Lung microvascular endothelial cell (primary cell): ENCODE data around the gene CTRB2. TPM values are rescaled to one million over a fixed set of nuclear protein-coding genes. Genes with fewer than 3 reads are reported as not detected.

Experiments used
- DNase-seq, 2 donors: peaks; one replicate each; pipeline versions ENCODE4 v3.0.0 to v3.0.0-alpha.2; 2010; ENCODE audit warnings: low read depth in 2 of 2
- total RNA-seq: library from RNA; depleted of rRNA; stranded (reverse); fragments of >200 nt; gene quantifications from 2 replicates; pipeline ENCODE4 v1.2.1, GENCODE V29; 2014

CTRB2 gene
- total RNA-seq, 1 donor from 2014 or later = not detected

- DNase-seq = no peak
These were observed 31.9 kb downstream of the CTRB2 start for GRCh38 chr16:75175074-75175473.

GRCh38 chr16:75172578-75172977, 34.4 kb downstream of the CTRB2 start:
- no peak for DNase-seq

DNA sequence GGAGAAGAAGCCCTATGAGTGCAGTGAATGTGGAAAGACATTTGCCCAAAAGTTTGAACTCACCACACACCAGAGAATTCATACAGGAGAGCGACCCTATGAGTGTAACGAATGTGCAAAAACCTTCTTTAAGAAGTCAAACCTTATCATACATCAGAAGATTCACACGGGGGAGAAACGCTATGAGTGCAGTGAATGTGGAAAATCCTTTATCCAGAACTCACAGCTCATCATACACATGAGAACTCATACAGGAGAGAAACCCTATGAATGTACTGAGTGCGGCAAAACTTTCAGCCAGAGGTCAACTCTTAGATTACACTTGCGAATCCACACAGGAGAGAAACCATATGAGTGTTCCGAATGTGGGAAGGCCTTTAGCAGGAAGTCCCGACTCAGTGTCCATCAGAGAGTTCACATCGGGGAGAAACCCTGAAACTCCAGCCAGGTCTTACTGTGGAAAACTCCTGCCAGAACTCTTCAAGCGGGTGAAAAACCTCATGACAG, 37.0 kb downstream of the CTRB2 start:
- no peak for DNase-seq

- DNase-seq = no peak
These were observed 46.6 kb downstream of the CTRB2 start for GRCh38 chr16:75160386-75160785.

Other genes with a start within 250 kb of the CTRB2 start
- gene WDR59, start 222.0 kb downstream of the CTRB2 start, total RNA-seq = 10.0 and 11.5 TPM in 2 replicates
- gene ZNRF1, start 208.1 kb downstream of the CTRB2 start, total RNA-seq = 7.9 and 10.7 TPM in 2 replicates
- 0.22 and 0.60 TPM in 2 replicates for gene LDHD, start 90.4 kb downstream of the CTRB2 start, total RNA-seq
- gene ZFP1, start 58.6 kb downstream of the CTRB2 start, total RNA-seq = 5.4 and 10.5 TPM in 2 replicates
- not detected in 2 replicates for gene CTRB1, start 11.8 kb upstream of the CTRB2 start, total RNA-seq
- 65.2 and 104 TPM in 2 replicates for gene BCAR1, start 44.5 kb upstream of the CTRB2 start, total RNA-seq
- gene CFDP1, start 226.3 kb upstream of the CTRB2 start, total RNA-seq = 40.9 and 46.2 TPM in 2 replicates